Mesothelial cell of epicardium (in vitro differentiated cells): ENCODE results near the gene ZBTB42. TPM values are rescaled to one million over a fixed set of nuclear protein-coding genes. Genes with fewer than 3 reads are reported as not detected.
A peak's percentile ranks its signal among the peaks of the same experiment; 100 is the strongest.

Experiments used
- DNase-seq, 2 experiments: peaks; one replicate each; pipeline ENCODE4 v3.0.0; 2021; ENCODE audit warnings: low spot score in 2 of 2; ENCODE audit not compliant: unreplicated experiment in 2 of 2
- H3K27ac Mint-ChIP-seq: 2 replicates; pipeline ENCODE4 v1.8.0; 2021; ENCODE audit warnings: mixed read lengths
- H3K27me3 Mint-ChIP-seq: 2 replicates; pipeline ENCODE4 v1.8.0; 2021; ENCODE audit warnings: low read depth, mixed read lengths
- H3K36me3 Mint-ChIP-seq: 2 replicates; pipeline ENCODE4 v1.8.0; 2021; ENCODE audit warnings: mixed read lengths
- H3K4me1 Mint-ChIP-seq: 2 replicates; pipeline ENCODE4 v1.8.0; 2021; ENCODE audit warnings: mixed read lengths
- H3K4me3 Mint-ChIP-seq: 2 replicates; pipeline ENCODE4 v1.8.0; 2021; ENCODE audit warnings: mild to moderate bottlenecking, moderate library complexity, mixed read lengths
- H3K9me3 Mint-ChIP-seq: 2 replicates; pipeline ENCODE4 v1.8.0; 2021; ENCODE audit warnings: mixed read lengths
- CTCF ChIP-seq: fragments of 200-600 bp; sonication (generic); IDR thresholded peaks from one replicate; pipeline ENCODE4 v1.5.0; 2021; ENCODE audit warnings: antibody characterized with exemption; ENCODE audit not compliant: unreplicated experiment
- total RNA-seq: library from RNA; stranded (reverse); gene quantifications from 3 replicates; pipeline ENCODE4 v1.2.1, GENCODE V29; 2021

Gene ZBTB42
- total RNA-seq, 1 donor from 2014 or later, result 6.2 TPM

- Mint-ChIP-seq H3K4me3 (peak overlapping the region; percentile 74), H3K36me3 (no peaks in the 10 kb centered on the region), H3K4me1 (peaks cover 36% of the 10 kb centered on the region), H3K27ac (peak overlapping the region; percentile 95), H3K27me3 (peaks cover 12% of the 10 kb centered on the region), H3K9me3 (no peaks in the 10 kb centered on the region)
- no peak for DNase-seq
- TF ChIP-seq CTCF, result no peak
Measured at GRCh38 chr14:104798300-104799243, 2.3 kb upstream of the ZBTB42 start.

- no peaks in the 10 kb centered on the region for H3K9me3 Mint-ChIP-seq
- no peaks in the 10 kb centered on the region for H3K36me3 Mint-ChIP-seq
- peak overlapping the region; percentile 74 for H3K4me3 Mint-ChIP-seq
- peaks cover 27% of the 10 kb centered on the region for H3K4me1 Mint-ChIP-seq
- TF ChIP-seq CTCF, result no peak
- peaks cover 12% of the 10 kb centered on the region for H3K27me3 Mint-ChIP-seq
- H3K27ac Mint-ChIP-seq, result peak overlapping the region; percentile 95
- peak in 1 of 2 experiments; percentile 54 for DNase-seq
Measured at GRCh38 chr14:104799244-104800014, 1.5 kb upstream of the ZBTB42 start.

- peaks cover 25% of the 10 kb centered on the region for H3K4me1 Mint-ChIP-seq
- peaks cover 12% of the 10 kb centered on the region for H3K27me3 Mint-ChIP-seq
- peak; percentile 65 to 70 for DNase-seq
- peak overlapping the region; percentile 95 for H3K27ac Mint-ChIP-seq
- H3K9me3 Mint-ChIP-seq, result no peaks in the 10 kb centered on the region
- TF ChIP-seq CTCF, result no peak
- no peaks in the 10 kb centered on the region for H3K36me3 Mint-ChIP-seq
- H3K4me3 Mint-ChIP-seq, result peak overlapping the region; percentile 74
Measured at GRCh38 chr14:104800015-104800770, 708 bp upstream of the ZBTB42 start.

GRCh38 chr14:104801520-104802393, 856 bp downstream of the ZBTB42 start:
- no peaks in the 10 kb centered on the region for H3K36me3 Mint-ChIP-seq

More at GRCh38 chr14:104801520-104802393, 856 bp downstream of the ZBTB42 start:
- peaks cover 18% of the 10 kb centered on the region for H3K4me1 Mint-ChIP-seq
- H3K4me3 Mint-ChIP-seq, result peak overlapping the region; percentile 76
- no peak overlapping the region for H3K27ac Mint-ChIP-seq
- DNase-seq, result no peak
- TF ChIP-seq CTCF, result no peak
- H3K27me3 Mint-ChIP-seq, result peaks cover 12% of the 10 kb centered on the region
- no peaks in the 10 kb centered on the region for H3K9me3 Mint-ChIP-seq
